ENCODE results near the gene RHOJ.
"Not testable (repeated sequence)": the region's sequence is repeated elsewhere in the genome, so short reads cannot be mapped to it uniquely, and the experiment has no call there.

Gene RHOJ

GRCh38 chr14:63300854-63301253 lies 96.6 kb downstream of the RHOJ start:
- ATAC-seq: no peak

- no peak for ATAC-seq
These were observed 97.8 kb downstream of the RHOJ start for GRCh38 chr14:63301891-63302534.

GRCh38 chr14:63304429-63304828 lies 100.2 kb downstream of the RHOJ start:
- ATAC-seq: not testable (repeated sequence)

GRCh38 chr14:63308723-63309317 lies 104.6 kb downstream of the RHOJ start:
- ATAC-seq: no peak

GRCh38 chr14:63318835-63319234 lies 114.6 kb downstream of the RHOJ start, which contains the start of gene GPHB5:
Gene GPHB5, minus strand, starts transcription at chr14:63318935. Its CDS starts 1,086 bp downstream, at chr14:63317849.
- ATAC-seq: no peak

- no peak for ATAC-seq
These were observed 118.2 kb downstream of the RHOJ start for GRCh38 chr14:63322472-63322871.

GRCh38 chr14:63322897-63323573 lies 118.8 kb downstream of the RHOJ start:
- no peak for ATAC-seq

GRCh38 chr14:63326840-63327239 lies 122.6 kb downstream of the RHOJ start:
- ATAC-seq: no peak

GRCh38 chr14:63328787-63329737 lies 124.8 kb downstream of the RHOJ start:
- no peak for ATAC-seq

GRCh38 chr14:63342371-63342770 lies 138.1 kb downstream of the RHOJ start:
- no peak for ATAC-seq

Data from activated CD4-positive, CD25-positive, alpha-beta regulatory T cell treated with anti-CD3 and anti-CD28 coated beads, Interleukin-2, amount 50 U/mL, for 24 hours (primary cell).